Fibroblast of lung (primary cell): Measurements from ENCODE around the gene CHST8. TPM values are rescaled to one million over a fixed set of nuclear protein-coding genes. Genes with fewer than 3 reads are reported as not detected.

Experiments used
- DNase-seq, 2 donors: peaks; one replicate each; pipeline versions ENCODE4 v3.0.0 to v3.0.0-alpha.2; 2010; ENCODE audit warnings: low read depth in 2 of 2
- H2AFZ ChIP-seq: 2 replicates; pipeline ENCODE4 v1.5.1; 2012; ENCODE audit warnings: low read length, control low read depth, inconsistent platforms
- H3K27ac ChIP-seq: 2 replicates; pipeline ENCODE4 v1.5.1; 2011; ENCODE audit warnings: low read length, control low read depth; ENCODE audit not compliant: insufficient read depth
- H3K27me3 ChIP-seq: 2 replicates; pipeline ENCODE4 v1.5.1; 2011; ENCODE audit warnings: mild to moderate bottlenecking, low read length; ENCODE audit not compliant: control insufficient read depth, insufficient read depth
- H3K36me3 ChIP-seq: 2 replicates; pipeline ENCODE4 v1.5.1; 2011; ENCODE audit warnings: low read length; ENCODE audit not compliant: control insufficient read depth, insufficient read depth
- H3K4me1 ChIP-seq: 2 replicates; pipeline ENCODE4 v1.5.1; 2011; ENCODE audit warnings: low read length; ENCODE audit not compliant: control insufficient read depth, insufficient read depth; ENCODE audit errors: extremely low read depth
- H3K4me2 ChIP-seq: 2 replicates; pipeline ENCODE4 v1.5.1; 2011; ENCODE audit warnings: low read length, control low read depth; ENCODE audit not compliant: insufficient read depth; ENCODE audit errors: extremely low read depth
- H3K4me3 ChIP-seq, 4 experiments: fragments of 200-600 bp in 1 of 4; sonication (generic) in 1 of 4; replicated peaks in 1 of 4; 2 replicates each; pipeline ENCODE4 v1.5.1; 2011 to 2016; ENCODE audit warnings: low read length in 4 of 4, low read depth in 3 of 4, mild to moderate bottlenecking in 3 of 4, control low read depth in 2 of 4, inconsistent platforms in 1 of 4, mixed read lengths in 1 of 4; ENCODE audit not compliant: insufficient read depth in 1 of 4; ENCODE audit errors: control extremely low read depth in 1 of 4
- H3K79me2 ChIP-seq: 2 replicates; pipeline ENCODE4 v1.5.1; 2012; ENCODE audit warnings: mild to moderate bottlenecking, low read length, inconsistent platforms; ENCODE audit not compliant: control insufficient read depth, insufficient read depth
- H3K9ac ChIP-seq: 2 replicates; pipeline ENCODE4 v1.5.1; 2011; ENCODE audit warnings: mild to moderate bottlenecking, low read length, control low read depth; ENCODE audit not compliant: insufficient read depth
- H3K9me3 ChIP-seq: 2 replicates; pipeline ENCODE4 v1.5.1; 2012; ENCODE audit warnings: low read depth, low read length; ENCODE audit not compliant: control insufficient read depth, insufficient read depth
- H4K20me1 ChIP-seq: 2 replicates; pipeline ENCODE4 v1.5.1; 2011; ENCODE audit warnings: low read length; ENCODE audit not compliant: control insufficient read depth, insufficient read depth; ENCODE audit errors: extremely low read depth
- CTCF ChIP-seq, 2 donors: IDR thresholded peaks in 1 of 2; conservative IDR thresholded peaks in 1 of 2; 1 replicate in 1 of 2; 2 replicates in 1 of 2; pipeline ENCODE4 v1.5.1; 2011 to 2012; ENCODE audit warnings: low read length in 2 of 2, control low read depth in 1 of 2, inconsistent platforms in 1 of 2, low read depth in 1 of 2, mild to moderate bottlenecking in 1 of 2
- EZH2 ChIP-seq: IDR thresholded peaks from 2 replicates; pipeline ENCODE4 v1.5.1; 2012; ENCODE audit warnings: low read length, control low read depth, mild to moderate bottlenecking; ENCODE audit errors: missing control alignments
- polyA plus RNA-seq, 2 donors: library from polyadenylated mRNA; depleted of rRNA in 1 of 2; stranded (reverse) in 1 of 2; unstranded in 1 of 2; fragments of >200 nt; gene quantifications; 2 replicates each; pipeline ENCODE4 v1.2.1, GENCODE V29; 2011 to 2012; ENCODE audit warnings: missing spikeins in 1 of 2
- total RNA-seq: library from RNA; depleted of rRNA; stranded (reverse); fragments of >200 nt; gene quantifications from 2 replicates; pipeline ENCODE4 v1.2.1, GENCODE V29; 2014

CHST8 gene
- total and polyA plus RNA-seq, 2 donors (not counting 1 experiment from before 2014, with no cell fraction given): not detected

GRCh38 chr19:33582914-33583313, 38.8 kb upstream of the CHST8 start:
- H4K20me1 ChIP-seq: no peaks in the 10 kb centered on the region
- no peak overlapping the region for H3K9ac ChIP-seq
- TF ChIP-seq CTCF (conservative IDR thresholded peaks at IDR 0.05 in 1 of 2, IDR thresholded peaks at IDR 0.05 in 1 of 2; ENCODE audit: low read depth in 1 of 2, low read length in 2 of 2) (no peak), EZH2 (no peak)
- no peaks in the 10 kb centered on the region for H3K9me3 ChIP-seq
- no peak overlapping the region for H3K27ac ChIP-seq
- H3K36me3 ChIP-seq: no peaks in the 10 kb centered on the region
- no peaks in the 10 kb centered on the region for H3K4me1 ChIP-seq
- DNase-seq: no peak
- no peak overlapping the region for H2AFZ ChIP-seq
- H3K4me2 ChIP-seq: no peak overlapping the region
- no peaks in the 10 kb centered on the region for H3K27me3 ChIP-seq
- H3K79me2 ChIP-seq: no peaks in the 10 kb centered on the region
- H3K4me3 ChIP-seq: no peak overlapping the region

- Histone ChIP-seq H3K27ac (no peak overlapping the region), H4K20me1 (no peaks in the 10 kb centered on the region), H3K9me3 (no peaks in the 10 kb centered on the region), H3K4me3 (no peak overlapping the region), H3K9ac (no peak overlapping the region), H3K27me3 (no peaks in the 10 kb centered on the region), H3K36me3 (no peaks in the 10 kb centered on the region), H2AFZ (no peak overlapping the region), H3K4me2 (no peak overlapping the region), H3K79me2 (no peaks in the 10 kb centered on the region), H3K4me1 (no peaks in the 10 kb centered on the region)
- no peak for DNase-seq
- TF ChIP-seq EZH2 (no peak), CTCF (conservative IDR thresholded peaks at IDR 0.05 in 1 of 2, IDR thresholded peaks at IDR 0.05 in 1 of 2; ENCODE audit: low read depth in 1 of 2, low read length in 2 of 2) (no peak)
Observed at GRCh38 chr19:33587150-33587549, 34.6 kb upstream of the CHST8 start.

- DNase-seq: no peak
- no peaks in the 10 kb centered on the region for H3K4me1 ChIP-seq
- H3K36me3 ChIP-seq: no peaks in the 10 kb centered on the region
- H3K4me3 ChIP-seq: no peak overlapping the region
- TF ChIP-seq CTCF (conservative IDR thresholded peaks at IDR 0.05 in 1 of 2, IDR thresholded peaks at IDR 0.05 in 1 of 2; ENCODE audit: low read depth in 1 of 2, low read length in 2 of 2) (no peak), EZH2 (no peak)
- no peaks in the 10 kb centered on the region for H3K79me2 ChIP-seq
- H3K9me3 ChIP-seq: no peaks in the 10 kb centered on the region
- no peak overlapping the region for H2AFZ ChIP-seq
- no peak overlapping the region for H3K9ac ChIP-seq
- H3K27ac ChIP-seq: no peak overlapping the region
- H3K27me3 ChIP-seq: no peaks in the 10 kb centered on the region
- no peaks in the 10 kb centered on the region for H4K20me1 ChIP-seq
- H3K4me2 ChIP-seq: no peak overlapping the region
Observed at GRCh38 chr19:33590224-33590623, 31.5 kb upstream of the CHST8 start.
